Activated naive CD4-positive, alpha-beta T cell treated with anti-CD3 and anti-CD28 coated beads for 36 hours (primary cell): Measurements from ENCODE around the gene ASIC3. TPM values are rescaled to one million over a fixed set of nuclear protein-coding genes. Genes with fewer than 3 reads are reported as not detected.
"Not testable (repeated sequence)": the region's sequence is repeated elsewhere in the genome, so short reads cannot be mapped to it uniquely, and the experiment has no call there.

Experiments used
- CTCF ChIA-PET: fragments of 350-600 bp; sonication (Branson Sonifier 250); formaldehyde crosslinking; loops from one replicate; lab custom pipeline; 2021; ENCODE audit warnings: antibody characterized with exemption; lab: Charles Lee
- DNase-seq: peaks from one replicate; pipeline ENCODE4 v3.0.0-alpha.2; 2020
- H3K27ac Mint-ChIP-seq: one replicate; pipeline ENCODE4 v1.8.0; 2021; ENCODE audit warnings: mild to moderate bottlenecking, mixed read lengths
- H3K27me3 Mint-ChIP-seq: one replicate; pipeline ENCODE4 v1.8.0; 2021; ENCODE audit warnings: low read depth, mixed read lengths
- H3K36me3 Mint-ChIP-seq: one replicate; pipeline ENCODE4 v1.8.0; 2021; ENCODE audit warnings: low read depth, mixed read lengths
- H3K4me1 Mint-ChIP-seq: one replicate; pipeline ENCODE4 v1.8.0; 2021; ENCODE audit warnings: low read depth, mixed read lengths
- H3K4me3 Mint-ChIP-seq: one replicate; pipeline ENCODE4 v1.8.0; 2021; ENCODE audit warnings: mild to moderate bottlenecking, moderate library complexity, mixed read lengths
- H3K9me3 Mint-ChIP-seq: one replicate; pipeline ENCODE4 v1.8.0; 2021; ENCODE audit warnings: mixed read lengths
- intact Hi-C: fragments of 100-400 bp; cut with micrococcal nuclease; formaldehyde crosslinking; loops from one replicate; pipeline ENCODE4 v1.15.1; 2023
- total RNA-seq, 2 experiments: library from RNA; stranded (reverse); gene quantifications; one replicate each; pipeline ENCODE4 v1.2.3, GENCODE V29; 2021

The ASIC3 gene
- total RNA-seq, 2 experiments from 2014 or later: 6.8 to 7.9 TPM

DNA sequence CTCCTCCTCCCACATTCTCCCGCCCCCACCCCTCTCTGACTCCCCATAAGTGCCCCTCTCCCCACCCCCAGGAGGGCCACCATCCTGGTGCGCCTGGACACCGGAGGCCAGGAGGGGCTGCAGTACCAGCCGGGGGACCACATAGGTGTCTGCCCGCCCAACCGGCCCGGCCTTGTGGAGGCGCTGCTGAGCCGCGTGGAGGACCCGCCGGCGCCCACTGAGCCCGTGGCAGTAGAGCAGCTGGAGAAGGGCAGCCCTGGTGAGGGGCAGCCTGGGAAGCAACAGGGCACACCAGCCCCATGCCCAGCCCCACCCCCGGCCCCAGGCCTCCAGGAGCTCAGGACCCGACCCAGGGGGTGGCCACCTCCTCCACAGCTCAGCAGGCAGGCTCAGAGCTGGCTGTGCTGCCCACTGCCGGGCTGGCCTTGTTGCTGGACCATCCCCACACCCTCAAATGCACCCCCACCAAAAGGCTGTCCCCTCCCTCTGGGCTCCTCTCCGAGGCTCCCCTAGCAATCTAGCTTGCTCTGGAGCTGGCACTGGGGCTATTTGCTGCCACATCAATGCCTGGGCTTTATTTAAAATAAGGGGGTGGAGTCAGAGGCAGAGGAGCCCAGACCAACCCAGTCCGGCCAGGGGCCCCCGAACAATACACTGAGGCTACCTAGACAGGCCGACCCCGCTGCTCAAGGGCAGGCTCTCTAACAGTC, 38.8 kb upstream of the ASIC3 start:
- H3K27ac Mint-ChIP-seq: no peak overlapping the region
- CTCF ChIA-PET: interaction anchor here (0.6 to 5.3 kb wide), 20 partner anchors 8 to 268 kb away, joined by 3 to 29 read pairs (median 5); no protein-coding TSS in a partner anchor
- no peaks in the 10 kb centered on the region for H3K9me3 Mint-ChIP-seq
- no peak overlapping the region for H3K4me3 Mint-ChIP-seq
- no peak for DNase-seq
- peaks cover 1% of the 10 kb centered on the region for H3K36me3 Mint-ChIP-seq
- H3K27me3 Mint-ChIP-seq: no peaks in the 10 kb centered on the region
- intact Hi-C loops: loop anchor here (5.0 kb wide), 1 partner anchor 343 kb away; no protein-coding TSS in a partner anchor
- peaks cover 59% of the 10 kb centered on the region for H3K4me1 Mint-ChIP-seq

DNA sequence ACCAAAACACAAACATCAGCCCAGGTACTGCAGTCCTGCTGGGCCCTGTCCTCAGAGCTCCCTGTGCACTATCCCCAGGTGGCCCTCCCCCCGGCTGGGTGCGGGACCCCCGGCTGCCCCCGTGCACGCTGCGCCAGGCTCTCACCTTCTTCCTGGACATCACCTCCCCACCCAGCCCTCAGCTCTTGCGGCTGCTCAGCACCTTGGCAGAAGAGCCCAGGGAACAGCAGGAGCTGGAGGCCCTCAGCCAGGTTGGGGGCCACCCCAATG, 38.4 kb upstream of the ASIC3 start:
- no peak for DNase-seq
- no peaks in the 10 kb centered on the region for H3K27me3 Mint-ChIP-seq
- no peak overlapping the region for H3K4me3 Mint-ChIP-seq
- intact Hi-C loops: loop anchor here (5.0 kb wide), 1 partner anchor 342 kb away; no protein-coding TSS in a partner anchor
- no peaks in the 10 kb centered on the region for H3K9me3 Mint-ChIP-seq
- H3K4me1 Mint-ChIP-seq: peaks cover 64% of the 10 kb centered on the region
- H3K27ac Mint-ChIP-seq: no peak overlapping the region
- CTCF ChIA-PET: interaction anchor here (0.5 to 5.3 kb wide), 17 partner anchors 8 to 268 kb away, joined by 3 to 29 read pairs (median 5); no protein-coding TSS in a partner anchor
- H3K36me3 Mint-ChIP-seq: no peaks in the 10 kb centered on the region

- CTCF ChIA-PET: interaction anchor here (0.5 to 5.3 kb wide), 18 partner anchors 7 to 265 kb away, joined by 3 to 29 read pairs (median 4); no protein-coding TSS in a partner anchor
- DNase-seq: peak; percentile 71
- peaks cover 69% of the 10 kb centered on the region for H3K4me1 Mint-ChIP-seq
- no peaks in the 10 kb centered on the region for H3K9me3 Mint-ChIP-seq
- H3K36me3 Mint-ChIP-seq: no peaks in the 10 kb centered on the region
- H3K27ac Mint-ChIP-seq: peak overlapping the region; percentile 66
- H3K4me3 Mint-ChIP-seq: peak overlapping the region; percentile 64
- no peaks in the 10 kb centered on the region for H3K27me3 Mint-ChIP-seq
- intact Hi-C loops: loop anchor here (5.0 kb wide), 1 partner anchor 342 kb away; no protein-coding TSS in a partner anchor
Observed at GRCh38 chr7:151010307-151011096, 37.8 kb upstream of the ASIC3 start.

- peak overlapping the region; percentile 43 for H3K4me3 Mint-ChIP-seq
- H3K27ac Mint-ChIP-seq: peak overlapping the region; percentile 47
- H3K27me3 Mint-ChIP-seq: no peaks in the 10 kb centered on the region
- peaks cover 71% of the 10 kb centered on the region for H3K4me1 Mint-ChIP-seq
- intact Hi-C loops: loop anchor here (5.0 kb wide), 1 partner anchor 341 kb away; no protein-coding TSS in a partner anchor
- CTCF ChIA-PET: interaction anchor here (0.6 to 5.3 kb wide), 11 partner anchors 9 to 304 kb away, joined by 3 to 29 read pairs (median 5); no protein-coding TSS in a partner anchor
- DNase-seq: no peak
- H3K9me3 Mint-ChIP-seq: no peaks in the 10 kb centered on the region
- H3K36me3 Mint-ChIP-seq: no peaks in the 10 kb centered on the region
Observed at GRCh38 chr7:151011097-151011409, 37.3 kb upstream of the ASIC3 start.

DNA sequence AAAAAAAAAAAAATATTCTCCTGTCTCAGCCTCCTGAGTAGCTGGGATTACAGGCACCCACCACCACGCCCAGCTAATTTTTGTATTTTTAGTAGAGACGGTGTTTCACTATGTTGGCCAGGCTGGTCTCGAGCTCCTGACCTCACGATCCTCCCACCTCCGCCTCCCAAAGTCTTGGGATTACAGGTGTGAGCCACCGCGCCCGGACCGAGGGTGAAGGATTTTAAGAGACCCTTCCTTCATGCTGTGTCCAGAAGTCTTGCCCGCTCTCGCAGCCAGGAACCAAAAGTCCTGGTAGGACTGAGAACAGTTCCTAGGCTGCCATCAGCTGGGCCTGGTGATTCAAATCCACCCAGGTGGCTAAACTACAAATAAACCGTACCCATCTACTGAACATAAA, 36.7 kb upstream of the ASIC3 start:
- H3K9me3 Mint-ChIP-seq, H3K4me3 Mint-ChIP-seq, H3K27ac Mint-ChIP-seq, H3K36me3 Mint-ChIP-seq, H3K27me3 Mint-ChIP-seq, DNase-seq: not testable (repeated sequence)
- intact Hi-C loops: loop anchor here (1.0 to 5.0 kb wide), 2 partner anchors 100 to 341 kb away; no protein-coding TSS in a partner anchor
- CTCF ChIA-PET: interaction anchor here (0.6 to 5.3 kb wide), 8 partner anchors 17 to 329 kb away, joined by 3 to 29 read pairs (median 4); no protein-coding TSS in a partner anchor
- H3K4me1 Mint-ChIP-seq: peaks cover 75% of the 10 kb centered on the region

DNA sequence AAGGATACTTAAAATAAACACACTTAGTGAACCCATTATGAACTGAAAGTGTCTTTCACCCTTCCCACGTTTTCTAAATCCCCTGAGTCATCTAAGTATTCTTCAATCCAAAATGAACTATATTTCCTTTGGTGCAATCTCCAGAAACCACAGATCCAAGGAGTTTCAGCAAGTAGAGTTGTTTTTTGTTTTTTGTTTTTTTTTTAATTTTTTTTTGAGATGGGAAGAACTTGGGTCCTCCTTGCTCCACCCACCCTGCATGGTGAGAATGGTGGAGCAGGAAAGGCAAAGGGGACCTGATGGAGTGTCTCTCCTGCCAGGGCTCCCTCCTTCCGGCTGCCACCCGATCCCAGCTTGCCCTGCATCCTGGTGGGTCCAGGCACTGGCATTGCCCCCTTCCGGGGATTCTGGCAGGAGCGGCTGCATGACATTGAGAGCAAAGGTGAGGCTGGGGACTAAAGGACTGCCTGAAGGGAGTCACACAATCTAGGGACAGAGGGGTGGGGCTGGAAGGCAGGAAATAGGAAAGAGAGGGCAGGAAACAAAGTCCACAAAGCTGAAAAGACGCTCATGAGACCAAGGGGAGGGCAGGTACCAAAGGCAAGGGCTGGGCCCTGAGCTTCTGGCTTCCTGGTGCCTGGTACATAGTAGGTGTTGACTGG, 36.2 kb upstream of the ASIC3 start:
- intact Hi-C loops: loop anchor here (1.0 to 5.0 kb wide), 2 partner anchors 99 to 340 kb away; no protein-coding TSS in a partner anchor
- H3K27me3 Mint-ChIP-seq: no peaks in the 10 kb centered on the region
- H3K4me3 Mint-ChIP-seq: no peak overlapping the region
- no peaks in the 10 kb centered on the region for H3K9me3 Mint-ChIP-seq
- CTCF ChIA-PET: interaction anchor here (0.6 to 2.1 kb wide), 3 partner anchors 72 to 329 kb away, joined by 3 to 5 read pairs (median 3); no protein-coding TSS in a partner anchor
- DNase-seq: no peak
- no peaks in the 10 kb centered on the region for H3K36me3 Mint-ChIP-seq
- no peak overlapping the region for H3K27ac Mint-ChIP-seq
- peaks cover 77% of the 10 kb centered on the region for H3K4me1 Mint-ChIP-seq

- Mint-ChIP-seq H3K27me3 (no peaks in the 10 kb centered on the region), H3K4me3 (peak overlapping the region; percentile 21)
Observed at GRCh38 chr7:151012911-151013347, 35.4 kb upstream of the ASIC3 start.

GRCh38 chr7:151013356-151013732, 35.0 kb upstream of the ASIC3 start:
- intact Hi-C loops: loop anchor here (1.0 to 5.0 kb wide), 3 partner anchors 45 to 339 kb away; partner anchors contain the start of gene TMUB1
- Mint-ChIP-seq H3K27ac (no peak overlapping the region), H3K27me3 (peaks cover 2% of the 10 kb centered on the region), H3K4me3 (peak overlapping the region; percentile 88), H3K9me3 (no peaks in the 10 kb centered on the region), H3K36me3 (no peaks in the 10 kb centered on the region), H3K4me1 (peaks cover 77% of the 10 kb centered on the region)
- no peak for DNase-seq
- CTCF ChIA-PET: interaction anchor here (1.8 to 2.2 kb wide), 2 partner anchors 50 to 97 kb away, joined by 7 to 10 read pairs; no protein-coding TSS in a partner anchor

More at GRCh38 chr7:151012911-151013347, 35.4 kb upstream of the ASIC3 start:
- DNase-seq: peak; percentile 36
- Mint-ChIP-seq H3K36me3 (no peaks in the 10 kb centered on the region), H3K4me1 (peaks cover 77% of the 10 kb centered on the region), H3K27ac (no peak overlapping the region), H3K9me3 (no peaks in the 10 kb centered on the region)
- intact Hi-C loops: loop anchor here (1.0 to 5.0 kb wide), 4 partner anchors 45 to 339 kb away; partner anchors contain the start of gene TMUB1
- CTCF ChIA-PET: interaction anchor here (1.0 to 1.8 kb wide), 2 partner anchors 72 to 98 kb away, joined by 3 to 7 read pairs; no protein-coding TSS in a partner anchor

- DNase-seq: peak; percentile 94
- CTCF ChIA-PET: interaction anchor here (1.8 to 2.2 kb wide), 2 partner anchors 51 to 97 kb away, joined by 7 to 10 read pairs; no protein-coding TSS in a partner anchor
- Mint-ChIP-seq H3K27ac (peak overlapping the region; percentile 92), H3K4me3 (peak overlapping the region; percentile 88), H3K4me1 (peaks cover 78% of the 10 kb centered on the region), H3K36me3 (no peaks in the 10 kb centered on the region), H3K27me3 (peaks cover 2% of the 10 kb centered on the region), H3K9me3 (no peaks in the 10 kb centered on the region)
- intact Hi-C loops: loop anchor here (1.0 to 5.0 kb wide), 4 partner anchors 17 to 338 kb away; partner anchors contain the start of gene TMUB1
Observed at GRCh38 chr7:151013733-151014497, 34.4 kb upstream of the ASIC3 start.

DNA sequence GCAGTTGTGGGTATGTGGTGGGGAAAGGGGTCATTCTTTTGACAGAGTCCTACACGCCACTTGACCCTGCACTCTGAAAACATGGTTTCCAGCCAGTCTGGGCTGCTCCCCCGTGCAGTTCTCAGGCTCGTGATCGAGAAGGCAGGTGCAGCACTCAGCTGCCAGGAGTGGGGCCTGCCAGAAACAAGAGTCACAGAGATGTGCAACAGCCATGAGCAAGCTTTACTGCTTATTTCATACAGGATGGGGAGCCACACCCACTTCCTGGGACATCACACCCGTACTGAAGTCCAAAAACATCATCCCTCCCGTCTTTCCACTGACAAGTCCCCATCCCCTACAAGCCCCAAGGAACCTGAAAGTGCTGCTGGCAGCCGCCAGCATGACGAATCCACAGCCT, 33.4 kb upstream of the ASIC3 start:
- intact Hi-C loops: loop anchor here (2.0 to 5.0 kb wide), 2 partner anchors 18 to 337 kb away; no protein-coding TSS in a partner anchor
- Mint-ChIP-seq H3K36me3 (no peaks in the 10 kb centered on the region), H3K9me3 (no peaks in the 10 kb centered on the region), H3K27me3 (peaks cover 7% of the 10 kb centered on the region), H3K4me3 (peak overlapping the region; percentile 88), H3K4me1 (peaks cover 78% of the 10 kb centered on the region), H3K27ac (peak overlapping the region; percentile 92)
- CTCF ChIA-PET: interaction anchor here (0.7 to 2.2 kb wide), 3 partner anchors 9 to 96 kb away, joined by 4 to 10 read pairs (median 7); no protein-coding TSS in a partner anchor
- peak; percentile 81 for DNase-seq

DNA sequence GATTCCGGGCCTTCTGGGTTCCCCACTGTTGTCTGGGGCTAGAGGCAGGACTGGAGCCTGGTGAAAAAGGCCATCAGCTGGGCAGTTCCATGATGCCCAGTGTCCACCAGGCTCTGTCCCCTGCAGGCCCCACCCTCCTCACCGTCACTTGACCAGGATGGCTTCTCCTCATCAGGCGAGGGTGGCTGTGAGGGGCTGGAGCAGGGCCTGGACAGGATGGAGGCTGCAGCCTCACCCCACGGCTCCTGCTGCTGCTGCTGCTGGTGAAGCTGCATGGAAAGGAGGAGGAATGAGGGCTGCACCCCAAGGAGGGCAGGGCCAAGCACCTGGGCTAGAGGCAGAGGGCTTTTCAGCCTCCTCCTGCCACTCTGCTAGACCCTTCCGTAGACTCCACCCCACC, 32.4 kb upstream of the ASIC3 start:
- Mint-ChIP-seq H3K27ac (no peak overlapping the region), H3K36me3 (no peaks in the 10 kb centered on the region), H3K4me1 (peaks cover 68% of the 10 kb centered on the region), H3K27me3 (peaks cover 7% of the 10 kb centered on the region), H3K4me3 (no peak overlapping the region), H3K9me3 (no peaks in the 10 kb centered on the region)
- intact Hi-C loops: loop anchor here (2.0 kb wide), 2 partner anchors 19 to 53 kb away; no protein-coding TSS in a partner anchor
- CTCF ChIA-PET: no interaction called here
- DNase-seq: no peak
